Neuronal stem cell (in vitro differentiated cells): Measurements from ENCODE around the gene ZFAND3.

ENCODE experiments used
- DNase-seq: peaks from one replicate; pipeline ENCODE4 v3.0.0-alpha.2; 2013; ENCODE audit warnings: low spot score
- H2AFZ ChIP-seq: one replicate; pipeline ENCODE4 v1.6.1; 2013; ENCODE audit warnings: mild to moderate bottlenecking, low read length, inconsistent platforms
- H2AK5ac ChIP-seq: 2 replicates; pipeline ENCODE4 v1.6.1; 2013; ENCODE audit warnings: low read depth, mild to moderate bottlenecking, inconsistent platforms, low read length, moderate library complexity, mixed read lengths
- H2BK120ac ChIP-seq: 2 replicates; pipeline ENCODE4 v1.6.1; 2013; ENCODE audit warnings: low read depth, mild to moderate bottlenecking, inconsistent platforms, low read length, moderate library complexity, mixed read lengths
- H2BK12ac ChIP-seq: one replicate; pipeline ENCODE4 v1.6.1; 2013; ENCODE audit warnings: low read length, inconsistent platforms
- H2BK15ac ChIP-seq: 2 replicates; pipeline ENCODE4 v1.6.1; 2013; ENCODE audit warnings: mild to moderate bottlenecking, low read length, inconsistent platforms, mixed read lengths
- H2BK5ac ChIP-seq: one replicate; pipeline ENCODE4 v1.6.1; 2013; ENCODE audit warnings: inconsistent platforms, mild to moderate bottlenecking, low read length, moderate library complexity
- H3K14ac ChIP-seq: one replicate; pipeline ENCODE4 v1.6.1; 2013; ENCODE audit warnings: low read length, inconsistent platforms
- H3K18ac ChIP-seq: 2 replicates; pipeline ENCODE4 v1.6.1; 2013; ENCODE audit warnings: low read length, inconsistent platforms
- H3K23ac ChIP-seq: 2 replicates; pipeline ENCODE4 v1.6.1; 2013; ENCODE audit warnings: low read depth, mild to moderate bottlenecking, mixed read lengths, low read length, inconsistent platforms; ENCODE audit not compliant: poor library complexity
- H3K27ac ChIP-seq: replicated peaks from 3 replicates; pipeline ENCODE4 v1.5.1; 2013; ENCODE audit warnings: low read length, inconsistent platforms
- H3K27me3 ChIP-seq, 3 experiments: 2 replicates each; pipeline ENCODE4 v1.6.1; 2013; ENCODE audit warnings: low read length in 3 of 3, mild to moderate bottlenecking in 2 of 3, inconsistent platforms in 1 of 3, low read depth in 1 of 3, mixed read lengths in 1 of 3, moderate library complexity in 1 of 3; ENCODE audit not compliant: control insufficient read depth in 3 of 3, insufficient read depth in 3 of 3
- H3K36me3 ChIP-seq, 2 donors: replicated peaks in 1 of 2; 2 replicates each; pipeline ENCODE4 v1.6.1; 2013; ENCODE audit warnings: low read length in 2 of 2; ENCODE audit not compliant: control insufficient read depth in 2 of 2, insufficient read depth in 2 of 2
- H3K4ac ChIP-seq: 2 replicates; pipeline ENCODE4 v1.6.1; 2013; ENCODE audit warnings: inconsistent platforms, mild to moderate bottlenecking, low read length, moderate library complexity
- H3K4me1 ChIP-seq, 2 donors: 1 replicate in 1 of 2; 2 replicates in 1 of 2; pipeline ENCODE4 v1.6.1; 2013; ENCODE audit warnings: low read length in 2 of 2, low read depth in 1 of 2; ENCODE audit not compliant: control insufficient read depth in 2 of 2, insufficient read depth in 1 of 2
- H3K4me2 ChIP-seq: one replicate; pipeline ENCODE4 v1.6.1; 2013; ENCODE audit warnings: mild to moderate bottlenecking, low read length, inconsistent platforms; ENCODE audit not compliant: insufficient read depth, poor library complexity, severe bottlenecking
- H3K4me3 ChIP-seq, 2 donors: 2 replicates each; pipeline ENCODE4 v1.5.1; 2013; ENCODE audit warnings: low read length in 2 of 2, mild to moderate bottlenecking in 2 of 2, inconsistent platforms in 1 of 2, moderate library complexity in 1 of 2
- H3K79me1 ChIP-seq: one replicate; pipeline ENCODE4 v1.6.1; 2013; ENCODE audit warnings: low read depth, mild to moderate bottlenecking, inconsistent platforms, low read length, moderate library complexity
- H3K9ac ChIP-seq: one replicate; pipeline ENCODE4 v1.6.1; 2013; ENCODE audit warnings: mild to moderate bottlenecking, low read depth, low read length, inconsistent platforms; ENCODE audit not compliant: poor library complexity
- H3K9me3 ChIP-seq, 2 donors: replicated peaks in 1 of 2; 2 replicates each; pipeline versions ENCODE3 to v1.6.1; 2013; ENCODE audit warnings: low read length in 2 of 2, mild to moderate bottlenecking in 2 of 2, inconsistent platforms in 1 of 2, low read depth in 1 of 2, mixed read lengths in 1 of 2, moderate library complexity in 1 of 2; ENCODE audit not compliant: control insufficient read depth in 2 of 2, insufficient read depth in 1 of 2
- H4K8ac ChIP-seq: one replicate; pipeline ENCODE4 v1.6.1; 2013; ENCODE audit warnings: low read depth, mild to moderate bottlenecking, inconsistent platforms, low read length, moderate library complexity
- H4K91ac ChIP-seq: one replicate; pipeline ENCODE4 v1.6.1; 2013; ENCODE audit warnings: low read length, low read depth, mild to moderate bottlenecking, inconsistent platforms; ENCODE audit not compliant: poor library complexity
- WGBS, 2 donors: extraction: QIAGEN DNeasy Blood & Tissue Kit; methylation state at CpG; one replicate each; pipeline ENCODE4 v1.1.7; 2013; ENCODE audit warnings: missing lambda C conversion rate in 2 of 2, mixed read lengths in 1 of 2; ENCODE audit not compliant: insufficient read length in 2 of 2, insufficient replicate concordance in 1 of 2; ENCODE audit errors: extremely low coverage in 2 of 2; 5-methylcytosine and 5-hydroxymethylcytosine counted together

ZFAND3 gene

DNA sequence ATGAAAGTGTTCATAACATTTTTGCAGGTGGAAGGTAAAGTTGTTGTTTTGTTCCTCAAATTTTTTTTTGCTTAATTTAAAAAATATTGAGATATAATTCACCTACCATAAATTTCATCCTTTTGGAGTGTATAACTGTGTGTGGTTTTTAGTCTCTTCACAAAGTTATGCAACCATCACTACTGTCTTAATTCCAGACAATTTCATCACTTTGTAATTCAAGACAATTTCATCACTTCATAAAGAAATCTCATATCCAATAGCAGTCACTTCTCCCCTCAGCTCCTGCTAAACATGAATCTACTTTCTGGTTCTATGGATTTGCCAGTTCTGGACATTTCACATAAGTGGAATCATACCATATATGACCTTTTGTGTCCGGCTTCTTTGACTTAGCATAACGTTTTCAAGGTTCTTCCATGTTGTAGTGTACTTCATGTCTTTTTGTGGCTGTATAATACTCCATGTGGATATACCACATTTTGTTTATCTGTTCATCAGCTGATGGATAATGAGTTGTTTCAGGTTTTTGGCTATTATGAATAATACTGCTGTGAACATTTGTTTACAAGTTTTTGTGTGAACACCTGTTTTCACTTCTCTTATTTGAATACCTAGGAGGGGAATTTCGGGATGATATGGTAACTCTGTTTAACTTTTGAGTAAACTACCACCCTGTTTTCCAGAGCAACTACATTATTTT is 18.8 kb downstream of the ZFAND3 start:
- no peak overlapping the region for H2BK5ac ChIP-seq
- no peak overlapping the region for H3K9ac ChIP-seq
- peaks cover 0 to 27% of the 10 kb centered on the region in 2 donors for H3K36me3 ChIP-seq
- no peak overlapping the region for H2AFZ ChIP-seq
- peaks cover 0 to 28% of the 10 kb centered on the region in 2 donors for H3K9me3 ChIP-seq
- no peak overlapping the region for H3K4me3 ChIP-seq
- no peak overlapping the region for H4K8ac ChIP-seq
- H4K91ac ChIP-seq: no peak overlapping the region
- no peak overlapping the region for H3K14ac ChIP-seq
- no peak overlapping the region for H2BK120ac ChIP-seq
- H3K23ac ChIP-seq: no peak overlapping the region
- no CpG with 5 or more reads among the region's 3 CpGs for WGBS, 2 donors
- H2BK12ac ChIP-seq: no peak overlapping the region
- no peak overlapping the region for H2AK5ac ChIP-seq
- no peak overlapping the region for H3K18ac ChIP-seq
- no peak overlapping the region for H3K27ac ChIP-seq
- H3K4ac ChIP-seq: no peak overlapping the region
- H3K79me1 ChIP-seq: peaks cover 2% of the 10 kb centered on the region
- H3K4me2 ChIP-seq: no peak overlapping the region
- no peak for DNase-seq
- H3K27me3 ChIP-seq: no peaks in the 10 kb centered on the region
- no peak overlapping the region for H2BK15ac ChIP-seq
- no peaks in the 10 kb centered on the region for H3K4me1 ChIP-seq

DNA sequence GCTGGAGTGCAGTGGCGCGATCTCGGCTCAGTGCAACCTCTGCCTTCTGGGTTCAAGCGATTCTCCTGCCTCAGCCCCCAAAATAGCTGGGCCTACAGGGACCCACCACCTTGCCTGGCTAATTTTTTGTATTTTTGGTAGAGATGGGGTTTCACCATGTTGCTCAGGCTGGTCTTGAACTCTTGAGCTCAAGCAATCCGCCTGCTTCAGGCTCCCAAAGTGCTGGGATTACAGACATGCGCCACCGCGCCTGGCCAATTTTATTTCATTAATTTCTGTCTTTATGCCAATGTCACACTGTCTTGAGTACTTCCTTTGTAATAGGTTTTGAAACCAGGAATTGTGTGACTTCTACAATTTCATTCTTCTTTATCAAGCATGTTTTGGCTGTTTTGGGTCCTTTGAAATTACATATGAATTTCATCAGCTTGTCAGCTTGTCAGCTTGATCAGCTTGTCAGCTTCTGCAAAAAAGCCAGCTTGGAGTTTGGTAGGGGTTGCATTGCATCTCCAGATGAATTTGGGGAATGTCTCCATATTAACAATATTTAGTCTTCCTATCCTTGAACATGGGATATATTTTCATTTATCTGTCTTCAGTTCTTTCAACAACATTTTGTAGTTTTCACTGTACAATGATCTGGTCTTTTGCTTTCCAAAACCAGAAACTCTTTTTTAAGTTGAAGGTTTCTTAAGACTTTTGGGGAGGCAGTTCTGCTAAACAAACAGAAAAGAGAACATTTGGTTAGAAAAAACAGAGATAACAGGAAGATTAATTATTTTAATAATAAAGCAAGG is 20.8 kb downstream of the ZFAND3 start:
- Histone ChIP-seq H3K23ac (no peak overlapping the region), H4K91ac (no peak overlapping the region), H3K79me1 (peaks cover 2% of the 10 kb centered on the region), H3K4me1 (no peaks in the 10 kb centered on the region), H2BK15ac (no peak overlapping the region), H3K4ac (no peak overlapping the region), H4K8ac (no peak overlapping the region), H3K27me3 (no peaks in the 10 kb centered on the region), H3K9ac (no peak overlapping the region), H3K18ac (no peak overlapping the region), H3K36me3 (peaks cover 0 to 27% of the 10 kb centered on the region in 2 donors), H2AK5ac (no peak overlapping the region), H2AFZ (no peak overlapping the region), H2BK120ac (no peak overlapping the region), H2BK5ac (no peak overlapping the region), H3K14ac (no peak overlapping the region), H3K4me3 (no peak overlapping the region), H2BK12ac (no peak overlapping the region), H3K9me3 (peaks cover 0 to 13% of the 10 kb centered on the region in 2 donors), H3K27ac (no peak overlapping the region), H3K4me2 (no peak overlapping the region)
- DNase-seq: no peak
- whole genome bisulfite sequencing, 2 donors: no CpG with 5 or more reads among the region's 8 CpGs

DNA sequence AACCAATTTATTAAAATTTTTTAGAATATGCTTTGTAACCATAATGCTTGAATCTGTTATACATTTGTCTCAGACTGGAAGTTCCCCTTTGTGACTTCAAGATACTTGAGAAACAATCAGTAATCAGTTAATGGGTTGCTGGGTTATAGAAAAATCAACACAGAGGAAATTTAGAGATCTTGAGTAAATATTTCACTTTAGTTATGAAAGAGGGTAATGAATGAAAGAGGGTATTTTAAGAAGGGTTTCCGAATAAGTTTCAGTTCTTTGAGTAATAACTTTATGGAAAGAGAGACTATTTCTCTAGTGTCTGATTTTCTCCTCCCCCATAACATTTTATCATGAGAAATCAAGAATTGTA is 21.4 kb downstream of the ZFAND3 start:
- Histone ChIP-seq H3K27ac (no peak overlapping the region), H4K8ac (no peak overlapping the region), H2BK120ac (no peak overlapping the region), H2BK5ac (no peak overlapping the region), H3K36me3 (peaks cover 0 to 27% of the 10 kb centered on the region in 2 donors), H2AK5ac (no peak overlapping the region), H3K14ac (no peak overlapping the region), H3K4me1 (no peaks in the 10 kb centered on the region), H4K91ac (no peak overlapping the region), H2BK15ac (no peak overlapping the region), H3K18ac (no peak overlapping the region), H3K4me2 (no peak overlapping the region), H3K27me3 (no peaks in the 10 kb centered on the region), H3K9ac (no peak overlapping the region), H2BK12ac (no peak overlapping the region), H3K23ac (no peak overlapping the region), H3K4me3 (no peak overlapping the region), H3K4ac (no peak overlapping the region), H3K79me1 (peaks cover 2% of the 10 kb centered on the region), H3K9me3 (peaks cover 0 to 11% of the 10 kb centered on the region in 2 donors), H2AFZ (no peak overlapping the region)
- no peak for DNase-seq
- WGBS, 2 donors: 100% methylated on average over 1 of the region's 1 CpG; no CpG with 5 or more reads in 1 of the 2 donors
